ENCODE measurements around the gene RAB3A.

- TF ChIP-seq RAD21 (IDR thresholded peaks at IDR 0.05; ENCODE audit: low read depth) = no peak
- TF ChIP-seq ATF3 (IDR thresholded peaks at IDR 0.05) = no peak
- no peak for TF ChIP-seq POLR2A (IDR thresholded peaks at IDR 0.05; ENCODE audit: borderline replicate concordance, extremely low read depth, insufficient read depth, insufficient read length)
- no peak for TF ChIP-seq EZH2 (IDR thresholded peaks at IDR 0.05)
- TF ChIP-seq POLR2AphosphoS5 (IDR thresholded peaks at IDR 0.05; ENCODE audit: low read depth, low read length) = no peak
- no peak for TF ChIP-seq YY1 (IDR thresholded peaks at IDR 0.05; ENCODE audit: extremely low read depth, insufficient replicate concordance, low read depth, low read length)
- TF ChIP-seq SIN3A (IDR thresholded peaks at IDR 0.05; ENCODE audit: low read depth) = no peak
- TF ChIP-seq CTCF (IDR thresholded peaks at IDR 0.05 in 2 of 3, conservative IDR thresholded peaks at IDR 0.05 in 1 of 3; ENCODE audit: borderline replicate concordance in 1 of 3, insufficient read depth in 1 of 3, low read depth in 2 of 3, low read length in 2 of 3) = no peak
- TF ChIP-seq EZH2phosphoT487 (IDR thresholded peaks at IDR 0.05; ENCODE audit: borderline replicate concordance) = no peak
Observed at GRCh38 chr19:18224525-18225354, 20.9 kb upstream of the RAB3A start.
